ENCODE measurements around the gene MATN1.
A peak's percentile ranks its signal among the peaks of the same experiment; 100 is the strongest.

MATN1 gene

GRCh38 chr1:30747033-30748008 is 23.9 kb upstream of the MATN1 start:
- no peak for TF ChIP-seq CTCF (IDR thresholded peaks at IDR 0.05; ENCODE audit: low read depth, low read length, poor library complexity, severe bottlenecking)
- TF ChIP-seq EZH2phosphoT487 (IDR thresholded peaks at IDR 0.05; ENCODE audit: borderline replicate concordance, low read length), result no peak
- H3F3A ChIP-seq (ENCODE audit: control insufficient read depth, insufficient read depth), result peaks cover 59% of the 10 kb centered on the region
- peak overlapping the region; percentile 95 for H3K4me3 ChIP-seq (ENCODE audit: low read length)
- H3K9me3 ChIP-seq (ENCODE audit: control insufficient read depth, insufficient read depth, low read length), result no peaks in the 10 kb centered on the region
- peaks cover 87% of the 10 kb centered on the region for H3K36me3 ChIP-seq (ENCODE audit: control insufficient read depth, low read length)
- H3K4me1 ChIP-seq (ENCODE audit: control insufficient read depth, low read length), result peaks cover 100% of the 10 kb centered on the region
- peaks cover 98% of the 10 kb centered on the region for H3K79me2 ChIP-seq (ENCODE audit: control insufficient read depth, low read length)
- H3K27ac ChIP-seq (ENCODE audit: low read depth, low read length), result peak overlapping the region; percentile 99
- peaks cover 40% of the 10 kb centered on the region for H4K20me1 ChIP-seq (ENCODE audit: control insufficient read depth, insufficient read depth, low read depth, low read length)
- H3K4me2 ChIP-seq (ENCODE audit: low read length), result peak overlapping the region; percentile 94
- no peaks in the 10 kb centered on the region for H3K27me3 ChIP-seq (ENCODE audit: control insufficient read depth, low read length)
- no peaks in the 10 kb centered on the region for H3K9me2 ChIP-seq (replicated peaks; ENCODE audit: control insufficient read depth, low read length)

- Histone ChIP-seq H3K27ac (ENCODE audit: low read depth, low read length) (peak overlapping the region; percentile 99), H3F3A (ENCODE audit: control insufficient read depth, insufficient read depth) (peaks cover 52% of the 10 kb centered on the region), H3K27me3 (ENCODE audit: control insufficient read depth, low read length) (no peaks in the 10 kb centered on the region), H4K20me1 (ENCODE audit: control insufficient read depth, insufficient read depth, low read depth, low read length) (peaks cover 49% of the 10 kb centered on the region), H3K9me3 (ENCODE audit: control insufficient read depth, insufficient read depth, low read length) (no peaks in the 10 kb centered on the region), H3K36me3 (ENCODE audit: control insufficient read depth, low read length) (peaks cover 87% of the 10 kb centered on the region), H3K4me2 (ENCODE audit: low read length) (peak overlapping the region; percentile 94), H3K4me1 (ENCODE audit: control insufficient read depth, low read length) (peaks cover 100% of the 10 kb centered on the region), H3K4me3 (ENCODE audit: low read length) (peak overlapping the region; percentile 95), H3K9me2 (replicated peaks; ENCODE audit: control insufficient read depth, low read length) (no peaks in the 10 kb centered on the region), H3K79me2 (ENCODE audit: control insufficient read depth, low read length) (peaks cover 98% of the 10 kb centered on the region)
- TF ChIP-seq EZH2phosphoT487 (IDR thresholded peaks at IDR 0.05; ENCODE audit: borderline replicate concordance, low read length) (no peak), CTCF (IDR thresholded peaks at IDR 0.05; ENCODE audit: low read depth, low read length, poor library complexity, severe bottlenecking) (no peak)
Observed at GRCh38 chr1:30746212-30747032, 23.0 kb upstream of the MATN1 start.

GRCh38 chr1:30745834-30746208 is 22.4 kb upstream of the MATN1 start:
- peaks cover 98% of the 10 kb centered on the region for H3K79me2 ChIP-seq (ENCODE audit: control insufficient read depth, low read length)
- H3K9me2 ChIP-seq (replicated peaks; ENCODE audit: control insufficient read depth, low read length), result no peaks in the 10 kb centered on the region
- H3K4me3 ChIP-seq (ENCODE audit: low read length), result peak overlapping the region; percentile 95
- no peaks in the 10 kb centered on the region for H3K27me3 ChIP-seq (ENCODE audit: control insufficient read depth, low read length)
- TF ChIP-seq EZH2phosphoT487 (IDR thresholded peaks at IDR 0.05; ENCODE audit: borderline replicate concordance, low read length), result no peak
- no peak for TF ChIP-seq CTCF (IDR thresholded peaks at IDR 0.05; ENCODE audit: low read depth, low read length, poor library complexity, severe bottlenecking)
- peak overlapping the region; percentile 99 for H3K27ac ChIP-seq (ENCODE audit: low read depth, low read length)
- H3F3A ChIP-seq (ENCODE audit: control insufficient read depth, insufficient read depth), result peaks cover 48% of the 10 kb centered on the region
- H3K4me2 ChIP-seq (ENCODE audit: low read length), result peak overlapping the region; percentile 94
- H3K4me1 ChIP-seq (ENCODE audit: control insufficient read depth, low read length), result peaks cover 100% of the 10 kb centered on the region
- peaks cover 88% of the 10 kb centered on the region for H3K36me3 ChIP-seq (ENCODE audit: control insufficient read depth, low read length)
- H3K9me3 ChIP-seq (ENCODE audit: control insufficient read depth, insufficient read depth, low read length), result no peaks in the 10 kb centered on the region
- H4K20me1 ChIP-seq (ENCODE audit: control insufficient read depth, insufficient read depth, low read depth, low read length), result peaks cover 54% of the 10 kb centered on the region
